ENCODE results near the gene APH1B.

DNA sequence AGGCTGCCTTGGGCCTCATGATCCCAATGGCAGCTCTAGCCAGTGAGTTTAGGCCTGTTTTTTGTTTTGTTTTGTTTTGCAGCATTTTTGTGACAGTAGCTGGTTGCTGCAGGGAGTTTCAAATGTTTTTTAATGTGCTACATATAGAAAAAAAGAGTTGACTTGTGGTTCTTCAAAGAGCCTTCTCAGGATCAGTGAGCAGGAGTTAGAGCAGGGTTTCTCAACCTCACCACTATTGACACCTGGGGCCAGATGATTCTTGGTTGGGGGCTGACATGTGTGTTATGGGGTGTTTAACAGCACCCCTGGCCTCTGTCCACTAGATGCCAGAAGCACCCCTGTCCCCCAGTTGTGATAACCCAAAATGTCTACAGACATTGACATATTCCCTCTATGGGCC, 17.9 kb downstream of the APH1B start:
- TF ChIP-seq, protein P1, sequence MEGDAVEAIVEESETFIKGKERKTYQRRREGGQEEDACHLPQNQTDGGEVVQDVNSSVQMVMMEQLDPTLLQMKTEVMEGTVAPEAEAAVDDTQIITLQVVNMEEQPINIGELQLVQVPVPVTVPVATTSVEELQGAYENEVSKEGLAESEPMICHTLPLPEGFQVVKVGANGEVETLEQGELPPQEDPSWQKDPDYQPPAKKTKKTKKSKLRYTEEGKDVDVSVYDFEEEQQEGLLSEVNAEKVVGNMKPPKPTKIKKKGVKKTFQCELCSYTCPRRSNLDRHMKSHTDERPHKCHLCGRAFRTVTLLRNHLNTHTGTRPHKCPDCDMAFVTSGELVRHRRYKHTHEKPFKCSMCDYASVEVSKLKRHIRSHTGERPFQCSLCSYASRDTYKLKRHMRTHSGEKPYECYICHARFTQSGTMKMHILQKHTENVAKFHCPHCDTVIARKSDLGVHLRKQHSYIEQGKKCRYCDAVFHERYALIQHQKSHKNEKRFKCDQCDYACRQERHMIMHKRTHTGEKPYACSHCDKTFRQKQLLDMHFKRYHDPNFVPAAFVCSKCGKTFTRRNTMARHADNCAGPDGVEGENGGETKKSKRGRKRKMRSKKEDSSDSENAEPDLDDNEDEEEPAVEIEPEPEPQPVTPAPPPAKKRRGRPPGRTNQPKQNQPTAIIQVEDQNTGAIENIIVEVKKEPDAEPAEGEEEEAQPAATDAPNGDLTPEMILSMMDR (IDR thresholded peaks at IDR 0.05) = no peak
- TF ChIP-seq POLR2A (IDR thresholded peaks at IDR 0.05) = no peak

Data from ovary (tissue), 3 donors.